Stimulated activated CD4-positive, alpha-beta T cell treated with anti-CD3 and anti-CD28 coated beads, Interleukin-12 subunit alpha, Interleukin-12 subunit beta, amount 100 ng/mL, for 24 hours (primary cell): ENCODE measurements around the gene GNG7.
"Not testable (repeated sequence)": the region's sequence is repeated elsewhere in the genome, so short reads cannot be mapped to it uniquely, and the experiment has no call there.

Source experiments
- DNase-seq, 2 experiments: peaks; one replicate each; pipeline ENCODE4 v3.0.0-alpha.2; 2020; ENCODE audit warnings: low read depth in 2 of 2

GNG7 gene

DNA sequence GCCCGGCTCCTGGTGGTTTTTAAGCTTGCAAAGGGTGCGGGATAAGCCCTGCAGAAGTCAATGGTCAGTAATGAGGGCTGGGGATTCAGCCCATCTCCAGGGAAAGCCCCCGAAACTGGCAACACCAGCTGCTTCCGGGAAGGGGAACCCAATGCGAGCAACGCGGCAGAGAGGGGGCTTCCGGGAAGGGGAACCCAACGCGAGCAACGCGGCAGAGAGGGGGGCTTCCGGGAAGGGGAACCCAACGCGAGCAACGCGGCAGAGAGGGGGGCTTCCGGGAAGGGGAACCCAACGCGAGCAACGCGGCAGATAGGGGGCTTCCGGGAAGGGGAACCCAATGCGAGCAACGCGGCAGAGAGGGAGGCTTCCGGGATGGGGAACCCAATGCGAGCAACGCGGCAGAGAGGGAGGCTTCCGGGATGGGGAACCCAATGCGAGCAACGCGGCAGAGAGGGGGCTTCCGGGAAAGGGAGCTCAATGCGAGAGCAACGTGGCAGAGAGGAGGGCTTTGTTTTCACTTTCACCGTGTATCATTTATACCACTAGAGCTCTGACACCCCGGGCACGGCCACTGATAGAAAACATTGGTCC lies 80.0 kb downstream of the GNG7 start:
- DNase-seq = not testable (repeated sequence)

DNA sequence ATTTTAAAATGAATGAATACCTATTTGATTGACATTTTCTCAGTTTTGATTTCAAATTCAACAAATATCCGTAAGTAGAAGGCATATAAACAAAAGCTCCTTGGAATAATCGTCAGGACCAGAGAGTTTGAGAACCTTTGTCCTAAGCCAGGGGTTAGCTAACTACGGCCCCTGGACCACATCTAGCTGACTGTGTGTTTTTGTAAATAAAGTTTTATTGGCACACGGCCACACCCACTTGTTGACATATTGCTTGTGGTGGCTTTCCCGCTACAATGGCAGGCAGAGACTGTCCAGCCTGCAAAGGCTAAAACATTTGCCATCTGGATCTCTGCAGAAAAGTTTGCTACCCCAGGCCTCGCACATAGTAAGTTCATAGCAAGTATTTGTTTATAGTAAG lies 83.4 kb downstream of the GNG7 start:
- no peak for DNase-seq

DNA sequence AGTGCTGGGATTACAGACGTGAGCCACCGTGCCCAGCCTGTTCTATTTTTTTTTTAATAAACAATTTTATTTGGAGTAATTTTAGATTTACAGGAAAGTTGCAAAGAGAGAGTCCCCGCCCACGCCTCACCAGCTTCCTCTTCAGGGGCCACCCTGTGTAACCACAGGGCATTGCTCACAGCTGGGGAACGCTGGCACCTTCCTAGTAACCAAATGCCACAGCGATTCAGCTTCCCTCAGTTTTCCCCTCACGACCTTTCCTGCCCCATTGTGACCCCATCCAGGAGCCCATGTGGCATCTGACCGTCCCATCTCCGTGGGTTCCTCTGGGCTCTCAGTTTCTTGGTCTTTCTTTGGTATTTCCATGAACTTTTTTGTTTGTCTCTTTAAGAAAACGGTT lies 83.9 kb downstream of the GNG7 start:
- peak; percentile 64 to 81 for DNase-seq

DNA sequence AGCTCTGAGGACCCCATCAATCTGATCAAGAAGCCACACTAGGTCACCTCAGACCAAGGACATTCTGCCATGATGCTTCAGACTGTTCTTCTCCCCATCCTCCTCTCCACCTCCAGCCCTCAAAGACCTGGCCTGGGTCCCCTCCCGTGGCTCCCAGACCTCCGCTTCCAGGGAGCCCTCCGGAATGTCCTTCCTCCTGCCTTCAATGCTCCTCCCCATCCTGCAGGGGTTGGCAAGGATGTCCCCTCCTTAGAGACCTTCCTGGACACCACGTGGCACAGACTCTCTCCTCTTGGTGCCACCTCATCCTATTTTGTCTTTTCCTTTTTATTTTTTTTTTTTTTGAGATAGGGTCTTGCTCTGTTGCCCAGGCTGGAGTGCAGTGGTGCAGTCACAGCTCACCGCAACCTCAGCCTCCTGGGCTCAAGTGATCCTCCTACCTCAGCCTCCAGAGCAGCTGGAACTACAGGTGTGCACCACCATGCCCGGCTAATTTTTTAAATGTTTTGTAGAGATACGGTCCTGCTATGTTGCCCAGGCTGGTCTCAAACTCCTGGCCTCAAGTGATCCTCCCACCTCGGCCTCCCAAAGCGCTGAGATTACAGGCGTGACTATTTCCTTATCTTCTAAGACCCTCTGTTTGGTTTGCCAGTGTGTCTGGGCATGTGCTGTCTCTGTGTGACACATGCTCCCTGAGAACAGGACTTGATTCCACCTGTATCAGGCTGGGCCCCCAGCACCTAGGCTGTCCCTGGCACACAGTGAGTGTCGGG lies 84.9 kb downstream of the GNG7 start:
- no peak for DNase-seq

DNA sequence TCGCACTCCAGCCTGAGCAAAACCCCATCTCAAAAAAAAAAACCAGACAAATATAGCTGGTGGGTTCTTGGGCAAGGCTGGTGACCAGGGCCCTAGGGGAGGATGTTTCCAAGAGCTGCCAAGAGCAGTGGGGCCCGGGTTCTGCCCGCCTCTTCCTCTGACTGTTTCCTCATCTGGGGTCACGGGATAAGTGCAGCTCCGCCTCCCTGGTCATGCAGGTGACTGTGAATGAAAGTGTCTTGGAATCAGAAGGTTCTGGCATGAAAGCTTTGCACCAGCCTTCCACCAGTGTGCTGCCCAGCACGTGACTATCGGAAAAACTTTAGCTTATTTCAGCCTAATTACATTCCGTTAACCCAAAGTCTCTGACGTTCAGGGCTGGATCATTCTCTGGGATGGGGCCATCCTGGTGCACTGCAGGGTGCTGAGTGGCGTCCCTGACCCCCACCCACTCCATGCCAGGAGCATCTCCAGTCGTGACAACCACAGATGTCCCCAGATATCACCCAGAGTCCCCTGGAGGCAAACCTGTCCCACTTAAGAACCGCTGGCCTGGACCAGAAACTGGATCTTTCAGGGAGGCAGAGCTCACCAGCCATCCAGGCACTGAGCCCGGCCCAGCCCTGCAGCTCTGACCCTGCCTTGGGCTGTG lies 85.6 kb downstream of the GNG7 start:
- DNase-seq = no peak

DNA sequence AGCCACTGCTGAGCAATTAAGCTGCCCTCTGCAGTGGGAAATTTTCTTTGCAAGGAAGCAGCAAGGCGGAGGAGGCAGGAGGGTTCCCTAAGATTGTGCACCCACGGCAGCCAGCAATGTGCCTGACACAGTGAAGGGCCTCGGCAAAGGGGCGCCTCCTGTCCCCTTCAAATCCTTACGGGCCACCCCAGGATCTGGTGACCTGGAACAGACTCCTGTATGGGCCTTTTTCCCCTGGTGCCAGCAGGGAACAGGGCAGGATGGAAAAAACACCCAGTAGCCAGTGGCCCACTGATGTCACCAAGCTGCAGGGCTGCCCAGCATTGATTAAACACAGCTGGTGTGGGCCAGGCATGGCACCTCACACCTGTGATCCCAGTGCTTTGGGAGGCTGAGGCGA lies 86.7 kb downstream of the GNG7 start:
- DNase-seq = no peak

DNA sequence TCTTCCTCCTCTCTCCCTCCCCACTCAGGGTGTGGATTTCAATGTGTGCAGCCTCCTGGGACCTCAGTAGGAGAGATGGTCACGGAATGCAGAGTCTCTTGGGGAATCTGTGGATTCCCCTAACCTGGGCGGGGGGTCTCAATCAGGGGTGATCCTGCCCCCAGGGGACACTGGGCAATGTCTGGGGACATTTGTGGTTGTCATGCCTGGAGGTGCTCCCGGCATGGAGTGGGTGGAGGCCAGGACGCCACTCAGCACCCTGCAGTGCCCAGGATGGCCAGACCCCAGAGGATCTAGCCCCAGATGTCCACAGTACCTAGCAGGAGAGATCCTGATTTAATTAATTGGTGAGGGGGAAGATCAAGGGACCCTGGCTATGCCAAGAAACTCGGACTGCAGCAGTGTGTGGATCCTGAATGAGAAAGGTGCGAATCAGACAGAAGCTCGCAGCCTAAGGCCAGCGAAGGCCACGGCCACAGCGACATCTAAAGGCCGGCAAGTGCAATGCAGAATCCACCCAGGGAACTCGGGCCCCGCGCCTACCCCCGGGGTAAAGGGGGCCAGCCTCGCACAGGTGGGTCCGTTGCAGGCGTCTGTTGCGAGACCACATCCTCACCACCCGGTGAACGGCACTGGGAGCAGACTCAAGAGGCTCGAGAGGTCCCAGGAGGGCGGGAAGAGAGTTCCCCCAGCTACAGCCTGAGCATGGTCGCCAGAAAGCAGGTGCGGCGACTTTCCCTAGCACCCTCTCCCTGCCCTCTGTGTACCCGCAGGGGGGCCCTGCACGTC lies 88.8 kb downstream of the GNG7 start:
- peak in 1 of 2 experiments; percentile 54 for DNase-seq

DNA sequence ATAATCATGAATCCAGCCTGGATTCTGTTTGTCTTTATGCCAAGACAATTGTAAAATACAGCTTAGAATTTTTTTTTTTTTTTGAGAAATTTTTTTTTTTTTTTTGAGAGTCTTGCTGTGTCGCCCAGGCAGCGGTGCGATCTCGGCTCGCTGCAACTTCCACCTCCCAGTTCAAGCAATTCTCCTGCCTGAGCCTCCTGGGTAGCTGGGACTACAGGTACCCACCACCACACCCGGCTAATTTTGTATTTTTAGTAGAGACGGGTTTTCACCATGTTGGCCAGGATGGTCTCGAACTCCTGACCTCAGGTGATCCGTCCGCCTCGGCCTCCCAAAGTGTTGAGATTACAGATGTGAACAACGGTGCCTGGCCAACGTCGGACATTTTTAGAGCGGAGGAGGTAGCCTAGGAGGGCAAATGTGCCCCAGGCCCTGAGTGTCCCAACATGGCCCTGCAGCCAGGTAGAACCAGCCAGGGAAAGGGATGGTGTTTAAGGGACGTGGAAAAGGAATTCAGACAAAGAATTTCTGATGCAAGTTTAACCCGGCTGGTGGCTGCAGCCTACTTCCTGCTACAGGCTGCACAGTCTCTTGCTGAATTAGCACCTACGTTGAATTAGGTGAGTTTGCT lies 89.8 kb downstream of the GNG7 start:
- no peak for DNase-seq

DNA sequence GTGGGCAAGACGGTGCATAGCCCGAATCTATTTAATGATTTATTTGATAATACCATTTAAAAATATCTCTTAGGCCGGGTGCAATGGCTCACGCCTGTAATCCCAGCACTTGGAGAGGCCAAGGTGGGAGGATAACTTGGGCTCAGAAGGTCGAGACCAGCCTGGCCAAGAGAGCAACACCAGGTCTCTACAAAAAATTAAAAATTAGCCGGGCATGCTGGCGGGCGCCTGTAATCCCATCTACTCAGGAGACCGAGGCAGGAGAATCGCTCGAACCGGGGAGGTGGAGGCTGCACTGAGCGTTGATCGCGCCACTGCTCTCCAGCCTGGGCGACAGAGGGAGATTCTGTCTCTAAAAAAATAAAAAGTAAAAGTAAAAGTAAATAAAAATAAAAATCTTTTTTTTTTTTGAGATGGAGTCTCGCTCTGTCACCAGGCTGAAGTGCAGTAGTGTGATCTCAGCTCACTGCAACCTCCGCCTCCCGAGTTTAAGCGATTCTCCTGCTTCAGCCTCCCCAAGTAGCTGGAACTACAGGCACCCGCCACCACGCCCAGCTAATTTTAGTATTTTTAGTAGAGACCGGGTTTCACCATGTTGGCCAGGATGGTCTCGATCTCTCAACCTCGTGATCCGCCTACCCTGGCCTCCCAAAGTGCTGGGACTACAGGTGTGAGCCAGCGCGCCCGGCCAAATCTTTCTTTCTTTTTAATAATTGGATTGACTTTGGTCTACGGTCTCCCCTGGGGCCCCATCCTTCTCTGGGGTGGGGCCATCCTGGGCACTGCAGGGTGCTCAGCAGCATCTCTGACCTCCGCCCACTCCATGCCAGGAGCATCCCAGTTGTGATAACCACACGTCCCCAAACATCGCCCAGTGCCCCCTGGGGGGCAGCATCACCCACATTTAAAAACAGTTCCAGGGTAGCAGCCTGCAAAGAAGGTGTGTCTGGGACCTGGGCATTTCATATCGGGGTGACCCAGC lies 90.7 kb downstream of the GNG7 start:
- no peak for DNase-seq

DNA sequence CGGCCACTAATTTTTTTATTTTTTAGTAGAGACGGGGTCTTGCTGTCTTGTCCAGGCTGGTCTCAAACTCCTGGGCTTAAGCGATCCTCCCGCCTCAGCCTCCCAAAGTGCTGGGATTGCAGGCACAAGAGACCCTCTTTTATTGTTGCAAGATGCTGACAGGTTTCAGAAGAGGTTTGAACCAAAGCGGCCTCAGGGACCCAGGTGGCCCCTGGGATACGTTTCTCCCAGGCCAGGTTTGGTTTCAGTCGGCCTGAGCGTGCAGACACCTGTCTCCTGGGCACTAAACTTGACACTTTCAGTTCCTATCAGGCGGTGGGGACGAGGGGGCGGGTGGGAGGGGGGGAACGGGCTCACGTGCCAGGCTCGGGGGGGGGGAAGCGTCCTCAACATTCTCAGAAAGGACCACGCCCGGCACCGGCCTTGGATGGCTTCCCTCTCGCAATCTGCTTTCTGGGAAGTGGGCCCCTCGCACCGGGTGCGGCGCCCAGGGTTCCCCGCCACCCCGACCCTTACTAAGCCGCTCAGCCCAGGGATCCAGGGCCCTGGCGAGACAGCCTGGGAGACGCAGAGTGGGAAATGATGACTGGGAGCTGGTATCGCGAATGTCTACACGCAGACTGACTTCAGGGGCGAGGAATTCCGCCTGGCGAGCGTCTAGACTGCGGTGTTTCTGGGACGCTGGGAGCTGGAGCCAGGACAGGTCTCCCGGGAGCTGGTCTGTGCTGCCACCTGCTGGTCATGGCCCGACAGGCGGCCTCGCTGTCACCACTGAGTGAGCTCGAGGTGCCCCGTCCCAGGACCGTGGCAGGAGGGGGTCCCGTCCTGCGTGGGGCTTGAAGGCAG lies 91.6 kb downstream of the GNG7 start:
- peak; percentile 70 to 92 for DNase-seq

DNA sequence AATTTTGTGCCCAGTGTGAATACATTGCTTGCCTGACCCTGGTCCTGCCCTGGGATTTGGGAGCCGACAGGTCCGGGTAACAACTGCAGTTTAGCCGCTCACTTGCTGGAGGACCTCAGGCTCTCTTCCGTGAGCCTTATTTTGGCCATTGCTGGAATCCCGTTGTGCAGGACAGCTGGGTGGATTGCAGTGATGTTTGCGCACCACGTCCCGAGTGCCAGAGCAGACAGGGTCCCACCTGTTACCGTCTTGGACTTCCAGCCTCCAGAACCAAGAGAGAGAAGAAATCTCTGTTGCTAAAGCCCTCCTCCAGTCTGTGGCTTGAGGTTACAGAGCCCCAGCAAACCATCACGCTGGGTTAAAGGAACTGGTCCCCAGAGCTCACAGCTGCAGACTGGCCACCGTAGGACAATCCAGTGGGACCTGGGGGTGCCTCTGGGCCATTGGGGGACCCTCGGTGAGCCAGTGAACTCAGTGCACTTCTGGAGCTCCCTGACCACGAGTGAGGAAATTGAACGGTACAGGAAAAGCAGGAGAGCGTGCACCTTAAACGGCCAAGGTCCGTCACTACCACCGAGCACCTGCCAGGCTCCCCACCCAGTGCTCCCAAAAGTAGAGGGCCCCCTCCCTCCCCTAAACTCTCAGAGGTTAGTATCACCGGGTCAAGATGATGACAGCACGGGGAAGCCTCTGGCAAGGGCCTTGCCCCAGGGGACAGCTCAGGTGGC lies 92.9 kb downstream of the GNG7 start:
- no peak for DNase-seq

DNA sequence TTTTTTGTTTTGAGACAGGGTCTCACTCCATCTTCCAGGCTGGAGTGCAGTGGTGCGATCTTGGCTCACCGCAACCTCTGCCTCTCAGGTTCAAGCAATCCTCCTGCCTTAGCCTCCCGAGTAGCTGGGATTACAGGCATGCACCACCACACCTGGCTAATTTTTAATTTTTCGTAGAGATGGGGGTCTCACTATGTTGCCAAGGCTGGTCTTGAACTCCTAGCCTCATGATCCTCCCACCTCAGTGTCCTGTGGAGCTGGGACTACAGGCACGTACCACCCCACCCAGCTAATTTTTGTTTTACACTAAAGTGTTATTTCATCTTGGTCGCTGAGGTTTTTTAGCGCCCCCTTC lies 93.5 kb downstream of the GNG7 start:
- DNase-seq = not testable (repeated sequence)

DNA sequence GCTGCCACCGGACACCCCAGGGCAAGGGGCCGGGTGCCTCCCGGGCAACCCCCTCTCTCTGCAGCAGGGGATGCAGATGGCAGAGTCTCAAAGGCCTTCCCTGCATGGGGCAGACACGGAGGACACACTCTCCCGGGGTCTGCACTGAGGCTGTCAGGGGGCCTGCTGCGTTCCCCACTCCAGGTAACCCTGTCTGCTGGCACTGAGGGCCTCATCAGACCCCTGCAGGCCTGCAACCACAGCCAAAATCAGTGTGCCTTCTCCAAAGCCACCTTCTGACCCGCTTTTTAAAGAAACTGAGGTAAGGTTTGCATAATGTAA lies 93.9 kb downstream of the GNG7 start:
- no peak for DNase-seq

DNA sequence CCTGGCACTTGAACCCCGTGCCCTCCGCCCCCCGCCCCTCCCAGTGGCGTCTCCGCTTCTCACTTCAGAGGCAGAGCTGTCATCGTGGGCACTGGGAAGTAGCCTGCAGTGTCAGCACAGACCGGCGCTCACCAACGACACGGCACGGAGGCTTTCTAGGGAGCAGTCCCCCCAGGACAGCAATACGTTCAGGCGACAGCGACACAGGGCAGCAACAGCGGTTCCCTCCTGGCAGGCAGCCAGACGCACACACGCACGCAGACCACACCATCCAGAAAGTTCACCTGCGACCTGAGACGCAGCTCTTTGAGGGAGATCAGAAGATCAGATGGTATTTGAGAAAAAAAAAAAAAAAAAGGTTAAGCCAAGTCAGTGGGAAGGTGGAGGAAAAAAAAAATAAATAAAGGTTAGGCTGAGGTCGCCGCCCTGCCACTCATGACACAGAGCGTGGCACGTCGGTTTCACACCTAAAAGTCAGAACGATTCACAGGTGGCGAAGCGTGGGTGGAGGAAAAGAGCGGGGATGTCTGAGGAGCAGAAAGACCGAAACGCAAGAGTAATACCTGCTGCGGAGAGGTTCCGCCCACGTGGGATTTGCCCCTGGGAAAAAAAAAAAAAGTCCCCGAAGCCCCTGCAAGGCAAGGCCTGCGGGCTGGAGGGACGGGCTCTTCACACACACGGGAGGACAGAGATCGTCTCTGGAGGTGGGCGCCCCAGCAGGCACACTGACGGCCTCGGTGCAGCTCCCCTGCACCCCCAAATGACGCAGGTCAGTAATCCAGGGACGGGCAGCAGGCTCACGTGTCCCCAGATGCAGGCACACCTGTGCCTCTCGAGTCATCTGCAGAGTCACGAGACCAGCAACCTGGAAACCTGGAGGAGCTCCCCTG lies 94.5 kb downstream of the GNG7 start:
- DNase-seq = peak; percentile 82 to 94

DNA sequence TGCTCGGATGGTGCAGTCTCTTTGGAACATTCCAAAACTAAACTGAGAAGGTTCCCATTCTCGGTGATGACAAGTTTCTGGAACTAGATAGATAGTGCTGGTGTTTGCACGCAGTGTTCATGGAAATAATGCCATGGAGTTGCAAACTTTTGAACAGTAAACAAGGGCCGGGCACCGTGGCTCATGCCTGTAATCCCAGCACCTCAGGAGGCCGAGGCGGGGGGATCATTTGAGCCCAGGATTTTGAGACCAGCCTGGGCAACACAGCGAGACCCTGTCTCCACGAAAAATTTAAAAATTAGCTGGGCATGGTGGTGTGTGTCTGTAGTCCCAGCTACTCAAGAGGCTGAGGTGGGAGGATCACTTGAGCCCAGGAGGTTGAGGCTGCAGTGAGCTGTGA lies 95.7 kb downstream of the GNG7 start:
- not testable (repeated sequence) for DNase-seq

DNA sequence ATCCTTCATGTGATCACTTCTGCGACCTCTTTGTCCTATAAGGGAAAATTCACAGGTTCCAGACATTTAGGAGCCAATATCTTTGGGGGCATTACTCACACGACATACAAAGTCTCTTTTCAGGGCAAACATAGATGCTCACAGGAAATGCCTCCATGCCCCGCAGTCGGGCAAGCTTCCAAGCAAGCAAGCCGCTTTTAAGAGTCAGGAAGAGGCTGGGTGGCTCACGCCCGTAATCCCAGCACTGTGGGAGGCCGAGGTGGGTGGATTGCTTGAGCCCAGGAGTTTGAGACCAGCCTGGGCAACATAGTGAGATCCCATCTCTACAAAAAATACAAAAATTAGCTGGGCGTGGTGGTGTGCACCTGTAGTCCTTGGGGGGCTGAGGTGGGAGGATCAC lies 96.6 kb downstream of the GNG7 start:
- not testable (repeated sequence) for DNase-seq

DNA sequence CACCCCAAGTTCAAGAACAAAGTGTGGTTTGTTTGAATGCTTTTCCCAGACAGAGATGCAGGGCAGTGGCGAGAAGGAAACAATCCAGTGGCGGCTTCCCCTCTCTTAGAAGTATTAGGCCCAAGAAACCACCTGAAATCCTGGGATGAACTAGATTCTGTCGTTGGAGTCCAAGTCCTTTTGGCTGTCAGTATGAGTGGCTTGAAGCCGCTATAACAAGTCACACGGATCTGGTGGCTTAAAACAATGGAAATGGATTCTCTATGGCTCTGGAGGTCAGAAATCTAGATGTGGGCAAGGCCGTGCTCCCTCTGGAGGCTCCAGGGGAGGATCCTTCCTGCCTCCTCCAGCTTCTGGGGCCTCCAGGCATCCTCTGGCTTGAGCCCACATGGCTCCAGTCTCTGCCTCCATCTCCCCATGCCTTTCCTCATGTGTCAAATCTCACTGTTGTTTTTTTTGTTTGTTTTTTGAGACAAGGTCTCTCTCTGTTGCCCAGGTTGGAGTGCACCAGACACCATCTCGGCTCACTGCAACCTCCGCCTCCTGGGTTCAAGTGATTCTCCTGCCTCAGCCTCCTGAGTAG lies 97.7 kb downstream of the GNG7 start:
- no peak for DNase-seq

DNA sequence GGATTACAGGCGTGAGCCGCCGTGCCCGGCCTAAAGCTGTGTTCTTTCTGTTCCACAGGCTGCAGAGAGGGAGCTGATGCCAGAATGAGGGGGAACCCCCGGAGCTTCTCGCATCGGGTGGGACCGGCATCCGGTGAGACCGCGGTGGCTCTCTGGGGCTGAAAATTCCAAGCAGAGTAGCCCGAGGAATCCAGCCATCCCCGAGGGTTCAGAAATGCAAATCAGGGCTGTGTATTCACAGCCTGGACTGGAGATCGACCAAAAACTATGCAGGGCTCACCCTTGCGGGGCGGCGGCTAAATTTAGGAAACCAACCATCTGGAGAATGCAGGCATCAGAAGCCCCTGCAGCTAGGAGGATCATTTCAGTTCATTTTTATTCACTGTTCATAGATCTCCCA lies 99.2 kb downstream of the GNG7 start:
- no peak for DNase-seq
